Mesenchymal stem cell (in vitro differentiated cells and primary cell): ENCODE data around the gene RPS3A. TPM values are rescaled to one million over a fixed set of nuclear protein-coding genes. Genes with fewer than 3 reads are reported as not detected.

ENCODE experiments used
- DNase-seq: peaks from one replicate; pipeline ENCODE4 v3.0.0-alpha.2; 2013
- H2AFZ ChIP-seq: one replicate; pipeline ENCODE4 v1.6.1; 2013; ENCODE audit warnings: low read depth, mild to moderate bottlenecking, control low read depth, inconsistent platforms, low read length, moderate library complexity
- H2AK5ac ChIP-seq: 2 replicates; pipeline ENCODE4 v1.6.1; 2013; ENCODE audit warnings: low read length, moderate library complexity, mild to moderate bottlenecking, inconsistent platforms; ENCODE audit not compliant: severe bottlenecking
- H2BK120ac ChIP-seq: one replicate; pipeline ENCODE4 v1.6.1; 2013; ENCODE audit warnings: low read depth, mild to moderate bottlenecking, inconsistent platforms, low read length, moderate library complexity
- H2BK12ac ChIP-seq, 2 experiments: one replicate each; pipeline ENCODE4 v1.6.1; 2013; ENCODE audit warnings: inconsistent platforms in 2 of 2, low read length in 2 of 2, mild to moderate bottlenecking in 2 of 2, moderate library complexity in 2 of 2, control low read depth in 1 of 2
- H2BK15ac ChIP-seq: one replicate; pipeline ENCODE4 v1.6.1; 2013; ENCODE audit warnings: mild to moderate bottlenecking, low read depth, inconsistent platforms; ENCODE audit not compliant: poor library complexity, severe bottlenecking
- H2BK5ac ChIP-seq: 2 replicates; pipeline ENCODE4 v1.6.1; 2013; ENCODE audit warnings: low read depth, mild to moderate bottlenecking, low read length, control low read depth, inconsistent platforms; ENCODE audit not compliant: poor library complexity, severe bottlenecking
- H3K14ac ChIP-seq, 2 experiments: one replicate each; pipeline ENCODE4 v1.6.1; 2013; ENCODE audit warnings: inconsistent platforms in 2 of 2, low read length in 2 of 2, control low read depth in 1 of 2, mild to moderate bottlenecking in 1 of 2, moderate library complexity in 1 of 2
- H3K18ac ChIP-seq, 2 experiments: one replicate each; pipeline ENCODE4 v1.6.1; 2013; ENCODE audit warnings: inconsistent platforms in 2 of 2, low read length in 2 of 2, control low read depth in 1 of 2, low read depth in 1 of 2, mild to moderate bottlenecking in 1 of 2
- H3K23ac ChIP-seq, 2 experiments: one replicate each; pipeline ENCODE4 v1.6.1; 2013; ENCODE audit warnings: inconsistent platforms in 2 of 2, low read length in 2 of 2, mild to moderate bottlenecking in 2 of 2, moderate library complexity in 2 of 2, control low read depth in 1 of 2
- H3K27ac ChIP-seq: 2 replicates; pipeline ENCODE4 v1.5.1; 2013; ENCODE audit warnings: mild to moderate bottlenecking, moderate library complexity, low read length, control low read depth, inconsistent platforms; ENCODE audit not compliant: poor library complexity, severe bottlenecking
- H3K27me3 ChIP-seq, 2 experiments: 2 replicates each; pipeline versions ENCODE4 v1.6.1 to v1.7.0; 2013; ENCODE audit warnings: low read length in 2 of 2, mild to moderate bottlenecking in 2 of 2, moderate library complexity in 2 of 2, control low read depth in 1 of 2, inconsistent platforms in 1 of 2; ENCODE audit not compliant: control insufficient read depth in 1 of 2, insufficient read depth in 1 of 2
- H3K36me3 ChIP-seq, 2 experiments: 2 replicates each; pipeline versions ENCODE4 v1.6.1 to v1.7.0; 2013; ENCODE audit warnings: low read length in 2 of 2, control low read depth in 1 of 2, inconsistent platforms in 1 of 2, low read depth in 1 of 2, mild to moderate bottlenecking in 1 of 2; ENCODE audit not compliant: insufficient read depth in 2 of 2, control insufficient read depth in 1 of 2
- H3K4ac ChIP-seq, 2 experiments: one replicate each; pipeline ENCODE4 v1.6.1; 2013; ENCODE audit warnings: inconsistent platforms in 2 of 2, low read length in 2 of 2, mild to moderate bottlenecking in 2 of 2, moderate library complexity in 2 of 2, control low read depth in 1 of 2, low read depth in 1 of 2
- H3K4me1 ChIP-seq: 2 replicates; pipeline ENCODE4 v1.6.1; 2013; ENCODE audit warnings: low read depth, low read length, control low read depth; ENCODE audit not compliant: control insufficient read depth, insufficient read depth
- H3K4me2 ChIP-seq: 2 replicates; pipeline ENCODE4 v1.6.1; 2013; ENCODE audit warnings: low read length, mild to moderate bottlenecking, inconsistent platforms; ENCODE audit not compliant: poor library complexity, severe bottlenecking
- H3K4me3 ChIP-seq, 2 experiments: 2 replicates each; pipeline versions ENCODE4 v1.5.1 to v1.7.0; 2013; ENCODE audit warnings: low read length in 2 of 2, mild to moderate bottlenecking in 2 of 2, control low read depth in 1 of 2, low read depth in 1 of 2; ENCODE audit not compliant: insufficient read depth in 1 of 2
- H3K79me1 ChIP-seq: replicated peaks from 2 replicates; pipeline ENCODE4 v1.6.1; 2013; ENCODE audit warnings: mild to moderate bottlenecking, control low read depth, low read length, inconsistent platforms; ENCODE audit not compliant: poor library complexity, severe bottlenecking
- H3K9ac ChIP-seq: 2 replicates; pipeline ENCODE4 v1.7.0; 2013; ENCODE audit warnings: mild to moderate bottlenecking, low read length, moderate library complexity
- H3K9me3 ChIP-seq: 2 replicates; pipeline ENCODE4 v1.7.0; 2013; ENCODE audit warnings: mild to moderate bottlenecking, low read length; ENCODE audit not compliant: control insufficient read depth
- H4K8ac ChIP-seq: one replicate; pipeline ENCODE4 v1.6.1; 2013; ENCODE audit warnings: inconsistent platforms, mild to moderate bottlenecking, low read length, moderate library complexity
- H4K91ac ChIP-seq: one replicate; pipeline ENCODE4 v1.6.1; 2013; ENCODE audit warnings: mild to moderate bottlenecking, low read length, inconsistent platforms
- WGBS: methylation state at CpG from one replicate; pipeline ENCODE4 v1.1.7; 2013; ENCODE audit warnings: mixed read lengths; 5-methylcytosine and 5-hydroxymethylcytosine counted together
- small RNA-seq: library from polyadenylated mRNA; stranded (forward); fragments of <200 nt; extraction: miRNeasy Mini kit (QIAGEN cat#:217004); gene quantifications from one replicate; pipeline ENCODE3, GENCODE V24; 2013; ENCODE audit warnings: low read depth

RPS3A gene

GRCh38 chr4:151152028-151152427 lies 52.6 kb downstream of the RPS3A start:
- Histone ChIP-seq H3K18ac (no peak overlapping the region), H3K14ac (no peak overlapping the region), H2BK12ac (no peak overlapping the region), H3K4me2 (no peak overlapping the region), H3K9me3 (no peaks in the 10 kb centered on the region), H2AFZ (no peak overlapping the region), H2BK15ac (no peak overlapping the region), H4K91ac (no peak overlapping the region), H2AK5ac (no peak overlapping the region), H3K4ac (no peak overlapping the region), H3K27me3 (no peaks in the 10 kb centered on the region), H3K23ac (no peak overlapping the region), H2BK5ac (no peak overlapping the region), H3K79me1 (peaks cover 2% of the 10 kb centered on the region), H3K4me1 (peaks cover under 1% of the 10 kb centered on the region), H3K27ac (no peak overlapping the region), H3K9ac (no peak overlapping the region), H3K4me3 (no peak overlapping the region), H3K36me3 (peaks cover 6 to 55% of the 10 kb centered on the region in 2 experiments), H2BK120ac (no peak overlapping the region), H4K8ac (no peak overlapping the region)
- 43% methylated on average over 1 of the region's 1 CpG for WGBS
- DNase-seq: no peak

- Histone ChIP-seq H3K18ac (no peak overlapping the region), H2BK15ac (no peak overlapping the region), H3K4me1 (no peaks in the 10 kb centered on the region), H3K4ac (no peak overlapping the region), H2AFZ (no peak overlapping the region), H3K79me1 (peaks cover 2% of the 10 kb centered on the region), H3K14ac (no peak overlapping the region), H3K9me3 (no peaks in the 10 kb centered on the region), H3K27me3 (no peaks in the 10 kb centered on the region), H3K23ac (no peak overlapping the region), H3K27ac (no peak overlapping the region), H2BK5ac (no peak overlapping the region), H3K9ac (no peak overlapping the region), H2BK12ac (no peak overlapping the region), H2BK120ac (no peak overlapping the region), H3K36me3 (peaks cover 4 to 53% of the 10 kb centered on the region in 2 experiments), H4K91ac (no peak overlapping the region), H4K8ac (no peak overlapping the region), H3K4me2 (no peak overlapping the region), H3K4me3 (no peak overlapping the region), H2AK5ac (no peak overlapping the region)
- DNase-seq: no peak
- 100% methylated on average over 1 of the region's 2 CpGs for WGBS
Observed at GRCh38 chr4:151153585-151153984, 54.2 kb downstream of the RPS3A start.

Small RNA genes lying within 50 kb of the gene (small RNA-seq; reads per million reads assigned to genes)
- gene SNORD73A: not detected
- 0.86 reads per million for gene SNORD73B
